K562 (cell line): ENCODE data around the gene RPS2. TPM values are rescaled to one million over a fixed set of nuclear protein-coding genes. Genes with fewer than 3 reads are reported as not detected.

Source experiments
- DMBX1 ChIP-seq: fragments of 250-450 bp; sonication (Bioruptor Pico); IDR thresholded peaks from 2 replicates; pipeline ENCODE4 v1.8.0; 2022; ENCODE audit warnings: inconsistent platforms, mild to moderate bottlenecking, moderate library complexity, borderline replicate concordance
- ETV1 ChIP-seq: fragments of 450-650 bp; conservative IDR thresholded peaks from 2 replicates; pipeline ENCODE4 v1.6.1; 2016; ENCODE audit warnings: missing genetic modification characterization, control low read depth, low read depth, missing compliant biosample characterization
- GATAD2A ChIP-seq: fragments of 450-650 bp; IDR thresholded peaks from 2 replicates; pipeline ENCODE4 v1.6.1; 2017
- HNRNPUL1 ChIP-seq: fragments of 200-400 bp; formaldehyde crosslinking; IDR thresholded peaks from 2 replicates; pipeline ENCODE4 v1.6.1; 2017; ENCODE audit warnings: low read length
- NR2C2 ChIP-seq, 2 experiments: fragments of 200-800 bp in 1 of 2; sonication (Bioruptor generic) in 1 of 2; sonication (generic) in 1 of 2; formaldehyde crosslinking in 1 of 2; IDR thresholded peaks; 2 replicates each; pipeline versions ENCODE4 v1.6.1 to v1.8.0; 2016 to 2022; ENCODE audit warnings: mild to moderate bottlenecking in 1 of 2, missing compliant biosample characterization in 1 of 2, missing genetic modification characterization in 1 of 2, missing genetic modification reagents in 1 of 2
- RAD51 ChIP-seq: fragments of 450-650 bp; IDR thresholded peaks from 2 replicates; pipeline ENCODE4 v1.7.1; 2016; ENCODE audit warnings: low read depth, mild to moderate bottlenecking, borderline replicate concordance
- RFX1 ChIP-seq: fragments of 450-650 bp; IDR thresholded peaks from 2 replicates; pipeline ENCODE4 v1.6.1; 2016; ENCODE audit warnings: mild to moderate bottlenecking, moderate library complexity
- SRSF9 ChIP-seq: fragments of 200-400 bp; formaldehyde crosslinking; IDR thresholded peaks from 2 replicates; pipeline ENCODE4 v1.6.1; 2017; ENCODE audit warnings: low read depth, low read length, borderline replicate concordance
- XRCC5 ChIP-seq: fragments of 200-400 bp; formaldehyde crosslinking; IDR thresholded peaks from 2 replicates; pipeline ENCODE4 v1.6.1; 2017; ENCODE audit warnings: low read depth, mild to moderate bottlenecking, low read length
- YY1 ChIP-seq, 3 experiments: IDR thresholded peaks; 2 replicates each; pipeline ENCODE4 v1.6.1; 2011; ENCODE audit warnings: low read length in 2 of 3, mild to moderate bottlenecking in 2 of 3, moderate library complexity in 2 of 3, borderline replicate concordance in 1 of 3, control low read depth in 1 of 3, low read depth in 1 of 3; ENCODE audit not compliant: insufficient read depth in 3 of 3, insufficient replicate concordance in 2 of 3, control insufficient read depth in 1 of 3, insufficient read length in 1 of 3; ENCODE audit errors: extremely low read depth in 1 of 3
- ZKSCAN8 ChIP-seq: fragments of 200-800 bp; sonication (Bioruptor generic); IDR thresholded peaks from 2 replicates; pipeline ENCODE4 v1.6.1; 2016; ENCODE audit warnings: missing genetic modification characterization, missing compliant biosample characterization
- ZNF282 ChIP-seq: sonication (generic); formaldehyde crosslinking; IDR thresholded peaks from 2 replicates; pipeline ENCODE4 v1.8.1; 2023; ENCODE audit warnings: missing genetic modification reagents
- polyA plus RNA-seq, 8 experiments: library from polyadenylated mRNA; depleted of rRNA in 4 of 8; stranded (reverse) in 5 of 8; unstranded in 3 of 8; fragments of >200 nt; fragmentation: Nextera tagmentation in 2 of 8; fragmentation: Illumina TruSeq in 1 of 8; extraction: Ambion mirVana in 2 of 8; extraction: Trizol in 1 of 8; gene quantifications; 2 replicates each; pipeline versions ENCODE4 v1.2.1 to v1.2.3, GENCODE V29; 2011 to 2014; ENCODE audit warnings: inconsistent platforms in 1 of 8, missing spikeins in 1 of 8
- total RNA-seq, 7 experiments: library from RNA; depleted of rRNA in 6 of 7; stranded (reverse); fragments of >200 nt in 6 of 7; fragmentation: Illumina TruSeq in 2 of 7; extraction: Trizol in 2 of 7; gene quantifications; 2 replicates each; pipeline versions ENCODE4 v1.2.1 to v1.2.3, GENCODE V29; 2011 to 2021; ENCODE audit warnings: low replicate concordance in 1 of 7
- TF ChIP-seq, protein P1 (sequence below), 2 experiments: fragments of 450-650 bp; IDR thresholded peaks; 2 replicates each; pipeline ENCODE4 v1.6.1; 2016; ENCODE audit warnings: mild to moderate bottlenecking in 2 of 2, borderline replicate concordance in 1 of 2, low read depth in 1 of 2, moderate library complexity in 1 of 2
- TF ChIP-seq, protein P2 (sequence below): fragments of 200-800 bp; sonication (Bioruptor generic); IDR thresholded peaks from 2 replicates; pipeline ENCODE4 v1.6.1; 2017; ENCODE audit warnings: missing genetic modification characterization, missing compliant biosample characterization

RPS2 gene
- total and polyA plus RNA-seq, 9 of the 15 experiments (the other 6 are each of a cell fraction or from before 2014, with no cell fraction given) = 834 to 4,794 (median 3,793) TPM

DNA sequence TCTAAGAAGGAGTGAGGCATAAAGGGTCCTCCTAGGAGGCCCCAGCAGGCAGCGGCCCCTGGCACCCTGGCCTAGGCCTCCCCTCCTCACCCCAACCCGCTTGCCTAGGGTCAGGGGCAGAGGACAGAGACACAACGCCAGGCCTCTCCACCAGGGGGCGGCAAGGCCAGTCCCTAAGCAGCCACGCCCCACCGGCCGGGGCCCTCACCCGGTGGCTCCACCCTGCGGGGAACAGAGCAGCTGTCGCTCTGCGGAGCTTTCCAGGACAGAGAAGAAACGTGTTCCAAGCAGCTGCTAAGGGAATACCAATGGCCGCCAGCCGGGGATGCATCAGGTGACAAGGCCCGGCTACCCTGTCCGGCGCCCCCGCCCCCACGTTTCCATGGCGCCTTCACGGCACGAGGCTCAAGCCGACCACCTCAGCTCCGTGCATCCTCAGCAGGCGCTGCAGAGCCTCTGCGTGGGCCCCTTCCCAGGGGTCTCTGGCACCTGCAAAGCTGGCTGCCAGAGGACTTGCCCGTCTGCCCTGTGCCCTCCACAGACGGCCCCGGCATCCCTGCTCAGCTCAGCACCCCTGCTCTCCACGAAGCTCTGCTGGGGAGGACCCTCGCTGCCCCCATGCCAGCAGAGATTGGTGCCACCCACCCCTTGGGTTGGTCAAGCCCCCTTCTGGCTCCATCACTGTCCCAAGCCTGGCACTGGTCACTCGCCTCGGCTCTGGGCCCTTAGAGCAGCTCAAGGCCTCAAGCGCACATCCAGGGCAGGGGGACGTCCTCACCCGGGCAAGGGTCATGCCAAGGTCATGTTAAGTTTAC, 39.4 kb upstream of the RPS2 start (continued):
- TF ChIP-seq, protein P1, sequence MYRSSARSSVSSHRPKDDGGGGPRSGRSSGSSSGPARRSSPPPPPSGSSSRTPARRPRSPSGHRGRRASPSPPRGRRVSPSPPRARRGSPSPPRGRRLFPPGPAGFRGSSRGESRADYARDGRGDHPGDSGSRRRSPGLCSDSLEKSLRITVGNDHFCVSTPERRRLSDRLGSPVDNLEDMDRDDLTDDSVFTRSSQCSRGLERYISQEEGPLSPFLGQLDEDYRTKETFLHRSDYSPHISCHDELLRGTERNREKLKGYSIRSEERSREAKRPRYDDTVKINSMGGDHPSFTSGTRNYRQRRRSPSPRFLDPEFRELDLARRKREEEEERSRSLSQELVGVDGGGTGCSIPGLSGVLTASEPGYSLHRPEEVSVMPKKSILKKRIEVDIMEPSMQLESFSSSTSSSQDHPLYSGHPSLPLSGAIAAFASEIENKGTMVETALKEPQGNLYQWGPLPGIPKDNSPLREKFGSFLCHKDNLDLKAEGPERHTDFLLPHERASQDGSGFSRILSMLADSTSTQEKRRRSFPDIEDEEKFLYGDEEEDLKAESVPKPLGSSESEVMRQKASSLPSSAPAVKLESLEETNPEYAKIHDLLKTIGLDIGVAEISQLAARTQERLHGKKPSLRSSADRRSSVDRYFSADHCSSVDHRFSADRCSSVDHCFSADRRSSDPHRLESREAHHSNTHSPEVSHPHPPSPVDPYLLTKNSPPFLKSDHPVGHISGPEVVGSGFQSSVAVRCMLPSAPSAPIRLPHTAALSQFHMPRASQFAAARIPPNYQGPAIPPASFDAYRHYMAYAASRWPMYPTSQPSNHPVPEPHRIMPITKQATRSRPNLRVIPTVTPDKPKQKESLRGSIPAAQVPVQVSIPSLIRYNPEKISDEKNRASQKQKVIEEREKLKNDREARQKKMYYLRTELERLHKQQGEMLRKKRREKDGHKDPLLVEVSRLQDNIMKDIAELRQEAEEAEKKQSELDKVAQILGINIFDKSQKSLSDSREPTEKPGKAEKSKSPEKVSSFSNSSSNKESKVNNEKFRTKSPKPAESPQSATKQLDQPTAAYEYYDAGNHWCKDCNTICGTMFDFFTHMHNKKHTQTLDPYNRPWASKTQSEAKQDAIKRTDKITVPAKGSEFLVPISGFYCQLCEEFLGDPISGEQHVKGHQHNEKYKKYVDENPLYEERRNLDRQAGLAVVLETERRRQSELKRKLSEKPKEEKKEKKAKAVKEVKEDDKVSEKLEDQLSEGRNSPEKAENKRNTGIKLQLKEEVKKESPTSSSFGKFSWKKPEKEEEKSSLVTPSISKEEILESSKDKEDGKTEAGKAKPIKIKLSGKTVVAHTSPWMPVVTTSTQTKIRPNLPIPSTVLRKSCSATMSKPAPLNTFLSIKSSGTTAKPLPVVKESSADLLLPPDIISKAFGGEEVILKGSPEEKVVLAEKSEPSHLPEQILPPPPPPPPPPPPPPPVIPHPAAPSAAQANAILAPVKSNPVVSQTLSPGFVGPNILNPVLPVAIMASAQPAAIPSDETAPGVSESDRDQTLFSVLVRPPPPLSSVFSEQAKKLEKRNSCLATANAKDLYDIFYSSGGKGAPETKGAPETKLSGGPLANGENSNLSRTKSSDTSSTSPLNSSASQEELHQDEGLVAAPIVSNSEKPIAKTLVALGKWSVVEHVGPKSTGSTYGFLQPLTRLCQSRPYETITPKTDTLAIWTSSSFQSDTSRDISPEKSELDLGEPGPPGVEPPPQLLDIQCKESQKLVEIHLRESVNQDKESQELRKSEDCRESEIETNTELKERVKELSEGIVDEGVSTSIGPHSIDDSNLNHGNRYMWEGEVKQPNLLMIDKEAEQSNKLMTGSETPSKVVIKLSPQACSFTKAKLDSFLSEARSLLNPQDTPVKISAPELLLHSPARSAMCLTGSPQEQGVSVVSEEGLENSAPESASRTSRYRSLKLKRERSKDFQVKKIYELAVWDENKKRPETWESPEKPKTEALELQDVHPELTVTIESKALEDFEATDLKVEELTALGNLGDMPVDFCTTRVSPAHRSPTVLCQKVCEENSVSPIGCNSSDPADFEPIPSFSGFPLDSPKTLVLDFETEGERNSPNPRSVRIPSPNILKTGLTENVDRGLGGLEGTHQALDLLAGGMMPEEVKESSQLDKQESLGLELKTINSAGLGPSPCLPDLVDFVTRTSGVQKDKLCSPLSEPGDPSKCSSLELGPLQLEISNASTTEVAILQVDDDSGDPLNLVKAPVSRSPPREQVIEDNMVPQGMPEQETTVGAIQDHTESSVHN (IDR thresholded peaks at IDR 0.05; ENCODE audit: borderline replicate concordance in 1 of 2, low read depth in 1 of 2) = no peak
- TF ChIP-seq, protein P2, sequence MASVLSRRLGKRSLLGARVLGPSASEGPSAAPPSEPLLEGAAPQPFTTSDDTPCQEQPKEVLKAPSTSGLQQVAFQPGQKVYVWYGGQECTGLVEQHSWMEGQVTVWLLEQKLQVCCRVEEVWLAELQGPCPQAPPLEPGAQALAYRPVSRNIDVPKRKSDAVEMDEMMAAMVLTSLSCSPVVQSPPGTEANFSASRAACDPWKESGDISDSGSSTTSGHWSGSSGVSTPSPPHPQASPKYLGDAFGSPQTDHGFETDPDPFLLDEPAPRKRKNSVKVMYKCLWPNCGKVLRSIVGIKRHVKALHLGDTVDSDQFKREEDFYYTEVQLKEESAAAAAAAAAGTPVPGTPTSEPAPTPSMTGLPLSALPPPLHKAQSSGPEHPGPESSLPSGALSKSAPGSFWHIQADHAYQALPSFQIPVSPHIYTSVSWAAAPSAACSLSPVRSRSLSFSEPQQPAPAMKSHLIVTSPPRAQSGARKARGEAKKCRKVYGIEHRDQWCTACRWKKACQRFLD (CRISPR knock-in tag) = no peak
- TF ChIP-seq GATAD2A (no peak), XRCC5 (peak; percentile 99), ZNF282 (CRISPR knock-in tag) (no peak), ETV1 (tag) (no peak; the same call in 1 of the 2 replicates), DMBX1 (CRISPR knock-in tag) (no peak), RAD51 (no peak; the same call in 1 of the 2 replicates), HNRNPUL1 (no peak), SRSF9 (no peak), YY1 (IDR thresholded peaks at IDR 0.05; ENCODE audit: borderline replicate concordance in 1 of 3, control insufficient read depth in 1 of 3, extremely low read depth in 1 of 3, insufficient read depth in 3 of 3, insufficient read length in 1 of 3, insufficient replicate concordance in 2 of 3, low read depth in 1 of 3, low read length in 2 of 3) (peak; percentile 55 to 93 (median 87)), ZKSCAN8 (CRISPR knock-in tag) (no peak), RFX1 (no peak; the same call in 1 of the 2 replicates), NR2C2 (CRISPR knock-in tag; IDR thresholded peaks at IDR 0.05) (0 out of 2 replicates have a peak, but pooled peaks have one; percentile 16), NR2C2 (tag; IDR thresholded peaks at IDR 0.05) (no peak)
